Neural cell (in vitro differentiated cells): Measurements from ENCODE around the gene CPM. TPM values are rescaled to one million over a fixed set of nuclear protein-coding genes. Genes with fewer than 3 reads are reported as not detected.

ENCODE experiments used
- H2AFZ ChIP-seq: fragments of 200-600, 300-800 bp; sonication (generic), shearing (Covaris generic); 2 replicates; pipeline ENCODE4 v1.6.0; 2014; ENCODE audit warnings: low read depth, mild to moderate bottlenecking, antibody characterized with exemption, low read length, moderate library complexity
- H3F3A ChIP-seq: fragments of 200-600 bp; shearing (Covaris generic); 2 replicates; pipeline ENCODE4 v1.6.1; 2016; ENCODE audit warnings: mild to moderate bottlenecking, moderate library complexity, mixed read lengths, antibody characterized with exemption, low read length; ENCODE audit not compliant: insufficient read depth, poor library complexity, severe bottlenecking
- H3K27ac ChIP-seq: fragments of 200-600, 300-800 bp; sonication (generic), shearing (Covaris generic); 2 replicates; pipeline ENCODE4 v1.5.1; 2014; ENCODE audit warnings: mild to moderate bottlenecking, low read length, moderate library complexity
- H3K27me3 ChIP-seq: fragments of 300-800, 200-600 bp; sonication (generic), shearing (Covaris generic); 2 replicates; pipeline ENCODE4 v1.6.0; 2014; ENCODE audit warnings: mild to moderate bottlenecking, low read depth, low read length, moderate library complexity; ENCODE audit not compliant: insufficient read depth
- H3K36me3 ChIP-seq: fragments of 300-800, 200-600 bp; sonication (generic), shearing (Covaris generic); 2 replicates; pipeline ENCODE4 v1.5.1; 2014; ENCODE audit warnings: mild to moderate bottlenecking, antibody characterized with exemption, low read length, moderate library complexity; ENCODE audit not compliant: insufficient read depth
- H3K4me2 ChIP-seq: fragments of 300-800, 200-600 bp; sonication (generic), shearing (Covaris generic); 2 replicates; pipeline ENCODE4 v1.6.0; 2014; ENCODE audit warnings: mild to moderate bottlenecking, low read length
- H3K4me3 ChIP-seq: fragments of 300-800, 200-600 bp; sonication (generic), shearing (Covaris generic); 2 replicates; pipeline ENCODE4 v1.5.1; 2014; ENCODE audit warnings: mild to moderate bottlenecking, low read length, moderate library complexity
- H3K79me2 ChIP-seq: fragments of 200-600 bp; shearing (Covaris generic); replicated peaks from 2 replicates; pipeline ENCODE4 v1.6.0; 2014; ENCODE audit warnings: mild to moderate bottlenecking, low read length, moderate library complexity; ENCODE audit not compliant: insufficient read depth
- H3K9ac ChIP-seq: fragments of 300-800, 200-600 bp; sonication (generic), shearing (Covaris generic); 2 replicates; pipeline ENCODE4 v1.6.1; 2016; ENCODE audit warnings: mild to moderate bottlenecking, low read length, mixed read lengths
- H3K9me2 ChIP-seq: fragments of 200-600 bp; shearing (Covaris generic); 2 replicates; pipeline ENCODE4 v1.6.1; 2016; ENCODE audit warnings: mild to moderate bottlenecking, low read length, mixed read lengths; ENCODE audit not compliant: insufficient read depth
- H3K9me3 ChIP-seq: fragments of 200-600, 300-800 bp; sonication (generic), shearing (Covaris generic); 2 replicates; pipeline ENCODE4 v1.6.1; 2016; ENCODE audit warnings: mild to moderate bottlenecking, mixed run types, low read length, moderate library complexity, mixed read lengths
- H4K20me1 ChIP-seq: fragments of 200-600 bp; shearing (Covaris generic); 2 replicates; pipeline ENCODE4 v1.6.1; 2016; ENCODE audit warnings: mild to moderate bottlenecking, mixed run types; ENCODE audit not compliant: insufficient read depth
- EP300 ChIP-seq: fragments of 450-650 bp; conservative IDR thresholded peaks from 2 replicates; pipeline ENCODE4 v1.6.1; 2014; ENCODE audit warnings: antibody characterized with exemption, mild to moderate bottlenecking, moderate library complexity; ENCODE audit not compliant: poor library complexity, severe bottlenecking
- EZH2 ChIP-seq: fragments of 200-600, 300-800 bp; shearing (Covaris generic), sonication (generic); IDR thresholded peaks from 2 replicates; pipeline ENCODE4 v1.6.1; 2014; ENCODE audit warnings: antibody characterized with exemption, low read length, borderline replicate concordance, mild to moderate bottlenecking; ENCODE audit not compliant: insufficient read depth, poor library complexity, severe bottlenecking
- MXI1 ChIP-seq: fragments of 450-650 bp; conservative IDR thresholded peaks from 2 replicates; pipeline ENCODE4 v1.6.1; 2014; ENCODE audit warnings: antibody characterized with exemption, mild to moderate bottlenecking; ENCODE audit not compliant: poor library complexity, severe bottlenecking
- POLR2AphosphoS5 ChIP-seq: IDR thresholded peaks from 2 replicates; pipeline ENCODE4 v1.6.1; 2012
- RAD21 ChIP-seq: fragments of 450-650 bp; conservative IDR thresholded peaks from 2 replicates; pipeline ENCODE4 v1.6.1; 2014; ENCODE audit warnings: antibody characterized with exemption, mild to moderate bottlenecking, moderate library complexity
- SMC3 ChIP-seq: fragments of 450-650 bp; conservative IDR thresholded peaks from 2 replicates; pipeline ENCODE4 v1.6.1; 2014; ENCODE audit warnings: antibody characterized with exemption, mild to moderate bottlenecking, moderate library complexity; ENCODE audit not compliant: poor library complexity
- TAF1 ChIP-seq: IDR thresholded peaks from 2 replicates; pipeline ENCODE4 v1.6.1; 2012; ENCODE audit warnings: low read depth
- polyA minus RNA-seq: library from RNA; depleted of rRNA, polyadenylated mRNA; stranded (reverse); fragments of >200 nt; gene quantifications from 2 replicates; pipeline ENCODE4 v1.2.3, GENCODE V29; 2014
- polyA plus RNA-seq: library from polyadenylated mRNA; depleted of rRNA; stranded (reverse); fragments of >200 nt; gene quantifications from 2 replicates; pipeline ENCODE4 v1.2.3, GENCODE V29; 2014
- TF ChIP-seq, protein P1 (sequence below): IDR thresholded peaks from 2 replicates; pipeline ENCODE4 v1.6.1; 2012; ENCODE audit warnings: borderline replicate concordance
- TF ChIP-seq, protein P2 (sequence below): fragments of 450-650 bp; IDR thresholded peaks from 2 replicates; pipeline ENCODE4 v1.5.1; 2014; ENCODE audit warnings: antibody characterized with exemption, mild to moderate bottlenecking, moderate library complexity; ENCODE audit not compliant: poor library complexity, severe bottlenecking

CPM gene
- not detected in 2 replicates for polyA plus RNA-seq
- polyA minus RNA-seq: not detected in 2 replicates

DNA sequence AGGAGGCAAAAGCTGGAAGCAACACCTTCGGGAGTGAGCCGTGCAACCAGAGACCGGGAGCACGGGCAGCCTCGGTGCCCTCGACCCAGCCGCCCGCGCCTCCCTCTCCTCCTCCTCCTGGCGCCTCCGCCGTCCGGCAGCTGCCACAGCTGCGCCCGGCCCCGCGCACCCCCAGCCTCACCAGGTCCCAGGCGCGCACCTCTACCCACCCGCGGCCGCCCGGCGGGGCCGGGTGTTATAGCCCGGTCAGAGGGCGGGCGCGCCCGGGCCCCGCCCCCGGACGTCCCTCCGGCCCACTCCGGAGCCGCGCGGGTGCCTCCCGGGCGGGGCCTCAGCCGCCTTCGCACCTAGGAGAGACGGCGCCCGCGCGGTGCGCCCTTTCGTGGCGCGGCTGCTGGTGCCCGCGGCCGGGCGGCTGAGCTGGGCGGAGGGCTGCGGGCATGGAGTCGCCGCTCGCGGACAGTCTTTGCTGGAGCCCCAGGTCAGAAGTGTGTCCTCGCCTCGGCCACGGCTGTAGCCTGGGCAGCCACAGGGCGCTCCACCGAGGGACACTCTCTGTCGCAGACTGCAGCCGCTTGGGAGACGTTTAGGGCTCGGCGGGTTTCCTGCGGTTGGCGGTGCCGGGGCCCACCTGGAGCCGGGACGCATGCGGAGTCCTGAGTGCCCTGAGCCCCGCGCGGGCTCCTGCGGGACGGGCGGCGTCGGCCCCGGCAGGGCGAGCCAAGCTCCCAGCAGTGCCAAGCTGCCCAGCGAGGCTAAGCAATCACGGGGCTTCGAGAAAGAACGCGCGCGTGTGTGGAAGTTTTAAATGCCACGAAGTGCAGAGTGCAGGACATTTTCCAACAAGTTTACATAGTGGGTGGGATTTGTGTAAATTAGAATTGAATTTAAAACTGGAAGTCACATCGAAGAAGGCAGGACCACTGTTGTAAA lies at the start of gene CPM:
CPM (minus strand) TSS at position 211 of the 933 bp plus-strand sequence. CDS start 334 bp downstream, outside the sequence.
- peak within 1 kb of the TSS; percentile 19 for H3K4me2 ChIP-seq

DNA sequence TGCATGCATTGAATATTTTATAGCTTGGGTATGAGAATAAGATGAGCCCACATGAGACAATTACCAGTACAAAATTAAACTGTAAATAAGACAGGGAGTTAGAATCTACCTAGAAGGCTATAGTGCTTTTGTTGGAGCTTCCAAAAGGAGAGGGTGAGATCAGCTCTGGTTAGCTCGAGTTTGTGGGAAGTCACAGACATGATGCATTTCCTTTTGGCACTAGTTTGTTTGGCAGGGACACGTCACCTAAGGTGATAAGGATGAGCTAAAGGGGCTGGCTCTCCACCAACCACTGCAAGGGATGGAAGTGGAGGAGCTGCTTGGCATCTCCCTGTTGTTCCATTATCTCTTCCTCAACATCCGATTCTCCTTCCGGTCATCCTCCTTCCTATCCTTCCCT lies 48.5 kb upstream of the CPM start:
- H3K36me3 ChIP-seq: no peaks in the 10 kb centered on the region
- H3K9me3 ChIP-seq: no peaks in the 10 kb centered on the region
- H3K9ac ChIP-seq: no peak overlapping the region
- TF ChIP-seq RAD21 (no peak), EZH2 (no peak), SMC3 (no peak), MXI1 (no peak), EP300 (no peak), POLR2AphosphoS5 (no peak), TAF1 (no peak)
- TF ChIP-seq, protein P1, sequence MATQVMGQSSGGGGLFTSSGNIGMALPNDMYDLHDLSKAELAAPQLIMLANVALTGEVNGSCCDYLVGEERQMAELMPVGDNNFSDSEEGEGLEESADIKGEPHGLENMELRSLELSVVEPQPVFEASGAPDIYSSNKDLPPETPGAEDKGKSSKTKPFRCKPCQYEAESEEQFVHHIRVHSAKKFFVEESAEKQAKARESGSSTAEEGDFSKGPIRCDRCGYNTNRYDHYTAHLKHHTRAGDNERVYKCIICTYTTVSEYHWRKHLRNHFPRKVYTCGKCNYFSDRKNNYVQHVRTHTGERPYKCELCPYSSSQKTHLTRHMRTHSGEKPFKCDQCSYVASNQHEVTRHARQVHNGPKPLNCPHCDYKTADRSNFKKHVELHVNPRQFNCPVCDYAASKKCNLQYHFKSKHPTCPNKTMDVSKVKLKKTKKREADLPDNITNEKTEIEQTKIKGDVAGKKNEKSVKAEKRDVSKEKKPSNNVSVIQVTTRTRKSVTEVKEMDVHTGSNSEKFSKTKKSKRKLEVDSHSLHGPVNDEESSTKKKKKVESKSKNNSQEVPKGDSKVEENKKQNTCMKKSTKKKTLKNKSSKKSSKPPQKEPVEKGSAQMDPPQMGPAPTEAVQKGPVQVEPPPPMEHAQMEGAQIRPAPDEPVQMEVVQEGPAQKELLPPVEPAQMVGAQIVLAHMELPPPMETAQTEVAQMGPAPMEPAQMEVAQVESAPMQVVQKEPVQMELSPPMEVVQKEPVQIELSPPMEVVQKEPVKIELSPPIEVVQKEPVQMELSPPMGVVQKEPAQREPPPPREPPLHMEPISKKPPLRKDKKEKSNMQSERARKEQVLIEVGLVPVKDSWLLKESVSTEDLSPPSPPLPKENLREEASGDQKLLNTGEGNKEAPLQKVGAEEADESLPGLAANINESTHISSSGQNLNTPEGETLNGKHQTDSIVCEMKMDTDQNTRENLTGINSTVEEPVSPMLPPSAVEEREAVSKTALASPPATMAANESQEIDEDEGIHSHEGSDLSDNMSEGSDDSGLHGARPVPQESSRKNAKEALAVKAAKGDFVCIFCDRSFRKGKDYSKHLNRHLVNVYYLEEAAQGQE: no peak
- TF ChIP-seq, protein P2, sequence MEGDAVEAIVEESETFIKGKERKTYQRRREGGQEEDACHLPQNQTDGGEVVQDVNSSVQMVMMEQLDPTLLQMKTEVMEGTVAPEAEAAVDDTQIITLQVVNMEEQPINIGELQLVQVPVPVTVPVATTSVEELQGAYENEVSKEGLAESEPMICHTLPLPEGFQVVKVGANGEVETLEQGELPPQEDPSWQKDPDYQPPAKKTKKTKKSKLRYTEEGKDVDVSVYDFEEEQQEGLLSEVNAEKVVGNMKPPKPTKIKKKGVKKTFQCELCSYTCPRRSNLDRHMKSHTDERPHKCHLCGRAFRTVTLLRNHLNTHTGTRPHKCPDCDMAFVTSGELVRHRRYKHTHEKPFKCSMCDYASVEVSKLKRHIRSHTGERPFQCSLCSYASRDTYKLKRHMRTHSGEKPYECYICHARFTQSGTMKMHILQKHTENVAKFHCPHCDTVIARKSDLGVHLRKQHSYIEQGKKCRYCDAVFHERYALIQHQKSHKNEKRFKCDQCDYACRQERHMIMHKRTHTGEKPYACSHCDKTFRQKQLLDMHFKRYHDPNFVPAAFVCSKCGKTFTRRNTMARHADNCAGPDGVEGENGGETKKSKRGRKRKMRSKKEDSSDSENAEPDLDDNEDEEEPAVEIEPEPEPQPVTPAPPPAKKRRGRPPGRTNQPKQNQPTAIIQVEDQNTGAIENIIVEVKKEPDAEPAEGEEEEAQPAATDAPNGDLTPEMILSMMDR: no peak
- no peaks in the 10 kb centered on the region for H4K20me1 ChIP-seq
- no peak overlapping the region for H3K27ac ChIP-seq
- no peaks in the 10 kb centered on the region for H3F3A ChIP-seq
- no peaks in the 10 kb centered on the region for H3K9me2 ChIP-seq
- H3K27me3 ChIP-seq: no peaks in the 10 kb centered on the region
- no peak overlapping the region for H2AFZ ChIP-seq
- no peak overlapping the region for H3K4me2 ChIP-seq
- no peak overlapping the region for H3K4me3 ChIP-seq
- H3K79me2 ChIP-seq: no peaks in the 10 kb centered on the region

More for the DNA sequence above, at the start of gene CPM:
- TF ChIP-seq TAF1 (no peak), MXI1 (peak; percentile 27), RAD21 (no peak)
- TF ChIP-seq, protein P2: peak; percentile 12
- peak within 1 kb of the TSS; percentile 23 for H3K9ac ChIP-seq
- H3K36me3 ChIP-seq: no peaks in the 10 kb centered on the region
- peak within 1 kb of the TSS; percentile 67 for H3K4me3 ChIP-seq
- no peak within 1 kb of the TSS for H3K27ac ChIP-seq
- H3K9me3 ChIP-seq: no peaks in the 10 kb centered on the region
- peaks cover 30% of the 10 kb centered on the region for H3K27me3 ChIP-seq
- no peak within 1 kb of the TSS for H2AFZ ChIP-seq
- H3K9me2 ChIP-seq: no peaks in the 10 kb centered on the region
- no peaks in the 10 kb centered on the region for H4K20me1 ChIP-seq
- no peaks in the 10 kb centered on the region for H3K79me2 ChIP-seq
- H3F3A ChIP-seq: no peaks in the 10 kb centered on the region
